Stimulated activated CD8-positive, alpha-beta memory T cell treated with anti-CD3 and anti-CD28 coated beads, Interleukin-2, amount 100 ng/mL, for 1 hour (primary cell): ENCODE results near the gene DALRD3.
A peak's percentile ranks its signal among the peaks of the same experiment; 100 is the strongest.

Experiments
- DNase-seq, 2 donors: peaks; one replicate each; pipeline ENCODE4 v3.0.0-alpha.2; 2020; ENCODE audit warnings: low read depth in 2 of 2

Gene DALRD3

GRCh38 chr3:49017971-49018706 is at the start of gene DALRD3:
Gene DALRD3 (minus strand): TSS chr3:49018580. CDS start chr3:49018564, 16 bp downstream.
- DNase-seq, result peak in 1 of 2 donors; percentile 39

DNA sequence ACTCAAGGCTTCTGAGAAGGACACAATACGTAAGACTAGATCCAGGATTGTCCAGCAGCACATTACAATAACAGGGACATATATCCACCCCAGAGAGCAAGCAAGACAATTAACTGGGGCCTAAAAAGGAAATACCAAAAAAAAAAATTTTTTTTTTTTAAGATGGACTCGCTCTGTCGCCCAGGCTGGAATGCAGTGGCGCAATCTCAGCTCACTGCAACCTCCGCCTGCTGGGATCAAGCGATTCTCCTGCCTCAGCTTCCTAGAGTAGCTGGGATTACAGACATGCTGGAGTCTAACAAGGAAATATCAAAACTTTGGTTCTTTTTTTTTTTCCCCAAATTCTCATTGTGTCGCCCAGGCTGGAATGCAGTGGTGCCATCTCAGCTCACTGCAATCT is 39.6 kb upstream of the DALRD3 start:
- no peak for DNase-seq

- DNase-seq, result no peak
Measured at GRCh38 chr3:49057268-49057667, 38.9 kb upstream of the DALRD3 start.

DNA sequence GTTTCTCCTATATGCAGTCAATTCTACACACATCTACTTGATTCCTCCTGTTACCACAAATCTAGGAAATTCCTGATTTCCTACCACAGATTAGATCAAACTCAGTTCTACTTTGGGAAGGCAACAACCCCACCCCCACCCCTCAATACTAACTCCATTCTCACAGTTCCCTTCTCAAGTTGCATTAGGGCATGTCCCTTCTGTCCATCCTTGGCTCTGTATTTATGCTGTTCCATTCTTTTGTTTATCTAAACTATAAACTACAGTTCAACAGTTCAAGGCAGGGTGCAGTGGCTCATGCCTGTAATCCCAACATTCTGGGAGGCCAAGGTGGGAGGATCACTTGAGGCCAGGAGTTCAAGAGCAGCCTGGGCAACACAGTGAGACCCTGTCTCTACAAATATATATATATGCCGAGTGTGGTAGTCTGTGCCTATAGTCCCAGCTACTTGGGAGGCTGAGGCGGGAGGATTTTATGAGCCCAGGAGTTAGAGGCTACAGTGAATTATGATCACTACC is 36.0 kb upstream of the DALRD3 start:
- DNase-seq, result no peak

DNA sequence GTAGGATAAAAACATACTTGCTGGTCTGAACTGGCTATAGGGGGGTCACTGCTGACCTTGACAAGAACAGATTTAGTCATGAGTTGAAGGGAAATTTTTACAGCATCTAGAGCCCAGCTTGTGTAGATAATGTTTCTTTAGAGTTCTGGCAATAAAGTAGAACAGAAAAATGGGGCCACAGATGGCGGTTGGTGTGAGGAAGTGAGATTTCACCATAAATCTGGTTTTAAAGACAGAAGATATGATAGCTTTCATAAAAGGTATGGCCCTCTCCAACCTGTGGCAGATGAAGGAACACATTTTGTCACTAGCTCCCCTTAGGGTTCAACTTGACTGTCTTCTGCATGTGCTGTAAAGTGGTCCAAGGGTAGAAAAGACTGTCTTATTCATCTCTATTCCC is 35.2 kb upstream of the DALRD3 start:
- DNase-seq, result no peak

GRCh38 chr3:49035281-49035680 is 16.9 kb upstream of the DALRD3 start:
- DNase-seq, result no peak

DNA sequence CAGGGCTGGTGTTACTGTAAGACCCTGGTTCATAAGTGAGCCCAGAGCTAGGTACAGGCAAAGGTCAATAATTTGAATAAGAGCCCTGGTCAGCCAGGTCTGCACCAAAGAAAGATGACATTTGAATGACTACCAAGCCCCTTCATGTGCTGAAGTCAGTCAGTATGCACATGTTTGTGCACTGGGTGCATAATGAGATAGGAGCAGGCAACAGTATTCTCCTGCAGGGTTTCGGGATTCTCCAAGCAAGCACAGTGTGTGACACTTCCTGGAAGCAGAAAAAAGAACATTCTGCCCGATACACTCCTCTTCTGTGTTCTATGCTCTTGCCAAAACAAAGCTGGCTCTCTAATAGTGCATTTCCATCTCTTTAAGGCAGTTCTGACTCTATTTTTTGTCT is 16.3 kb upstream of the DALRD3 start:
- no peak for DNase-seq

GRCh38 chr3:49032646-49033304 is 14.4 kb upstream of the DALRD3 start:
- no peak for DNase-seq

- no peak for DNase-seq
Measured at GRCh38 chr3:49030321-49030720, 11.9 kb upstream of the DALRD3 start.

- DNase-seq, result no peak
Measured at GRCh38 chr3:49029563-49029884, 11.1 kb upstream of the DALRD3 start.

DNA sequence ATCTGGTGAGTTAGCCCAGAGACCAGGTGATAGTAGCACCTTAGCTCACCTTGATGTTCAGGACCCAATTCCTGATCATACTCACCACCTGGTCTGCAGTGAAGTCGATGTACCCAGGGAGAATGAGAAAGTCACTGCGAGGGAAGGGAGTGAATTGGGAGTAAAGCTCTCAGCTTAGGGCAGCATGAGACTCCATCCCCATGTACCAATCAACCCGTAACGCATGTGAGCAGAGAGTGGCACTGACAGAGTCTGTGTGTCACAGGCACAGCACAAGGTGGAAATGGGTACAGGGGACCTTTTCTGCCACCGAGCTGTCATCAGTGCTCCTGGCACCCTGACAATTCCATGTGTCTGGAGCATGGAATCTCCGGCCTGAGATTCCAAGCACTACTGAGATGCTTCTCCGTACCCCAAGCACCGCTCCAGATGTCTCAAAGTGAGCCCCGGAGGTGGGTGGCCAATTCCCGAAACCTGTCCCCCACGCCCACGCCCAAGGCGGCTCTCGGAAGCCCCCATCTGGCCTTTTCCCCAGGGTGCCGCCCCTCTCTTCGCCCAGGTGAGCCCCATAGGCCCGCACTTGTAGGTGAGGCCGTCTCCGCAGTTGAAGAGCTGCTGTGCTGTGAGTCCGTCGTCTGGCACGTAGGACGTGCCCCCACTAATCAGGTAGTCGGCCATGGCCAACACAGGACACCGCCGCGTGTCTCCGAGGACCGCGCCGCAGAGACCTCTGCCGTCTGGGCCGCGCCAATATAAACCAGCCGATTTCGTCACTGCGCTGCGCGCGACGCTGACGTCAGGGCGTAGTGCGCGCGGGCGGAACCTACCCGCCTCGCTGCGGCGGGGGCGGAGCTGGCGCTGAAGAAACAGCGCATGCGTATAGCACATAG is 10.5 kb upstream of the DALRD3 start, which contains the start of gene IMPDH2:
Gene IMPDH2, minus strand, starts transcription at position 726 of the 890 bp plus-strand sequence. Its CDS starts 48 bp downstream, at position 678.
- DNase-seq, result peak; percentile 86 to 87

DNA sequence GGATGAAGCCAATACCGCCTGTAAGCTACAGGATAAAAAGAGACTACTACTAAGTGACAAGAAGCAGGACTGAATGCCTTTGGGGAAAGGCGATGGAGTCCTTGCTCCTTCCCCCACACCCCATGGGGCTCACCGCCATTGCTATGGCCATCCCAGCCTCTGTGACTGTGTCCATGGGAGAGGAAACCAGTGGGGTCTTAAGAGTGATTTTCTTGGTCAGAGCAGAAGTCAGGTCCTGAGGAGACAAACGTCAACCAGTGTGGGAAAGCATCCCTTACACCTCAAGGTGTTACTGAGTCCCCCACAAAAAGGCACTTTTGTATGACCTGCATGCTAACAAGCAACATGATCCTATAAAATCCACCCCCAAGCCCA is 9.9 kb upstream of the DALRD3 start:
- no peak for DNase-seq

GRCh38 chr3:49027634-49028033 is 9.3 kb upstream of the DALRD3 start:
- no peak for DNase-seq

DNA sequence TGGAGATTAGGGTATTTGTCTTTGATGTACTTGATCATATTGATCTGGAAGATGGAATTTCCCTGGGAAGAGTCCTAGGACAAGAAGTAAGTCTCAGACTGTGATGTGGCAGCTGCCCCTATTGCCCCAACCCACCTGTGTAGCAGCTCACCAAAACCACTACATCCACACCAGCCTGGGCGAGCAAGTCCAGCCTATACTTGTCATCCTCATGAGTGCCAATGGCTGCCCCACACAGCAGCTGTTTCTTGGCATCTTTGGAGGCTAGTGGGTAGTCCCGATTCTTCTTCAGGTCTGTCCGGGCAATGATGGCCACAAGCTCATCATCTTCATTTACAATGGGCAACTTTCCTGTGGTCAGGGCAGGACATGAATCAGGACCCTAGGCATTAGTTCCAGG is 8.2 kb upstream of the DALRD3 start:
- no peak for DNase-seq

GRCh38 chr3:49025793-49026520 is 7.6 kb upstream of the DALRD3 start:
- DNase-seq, result no peak

DNA sequence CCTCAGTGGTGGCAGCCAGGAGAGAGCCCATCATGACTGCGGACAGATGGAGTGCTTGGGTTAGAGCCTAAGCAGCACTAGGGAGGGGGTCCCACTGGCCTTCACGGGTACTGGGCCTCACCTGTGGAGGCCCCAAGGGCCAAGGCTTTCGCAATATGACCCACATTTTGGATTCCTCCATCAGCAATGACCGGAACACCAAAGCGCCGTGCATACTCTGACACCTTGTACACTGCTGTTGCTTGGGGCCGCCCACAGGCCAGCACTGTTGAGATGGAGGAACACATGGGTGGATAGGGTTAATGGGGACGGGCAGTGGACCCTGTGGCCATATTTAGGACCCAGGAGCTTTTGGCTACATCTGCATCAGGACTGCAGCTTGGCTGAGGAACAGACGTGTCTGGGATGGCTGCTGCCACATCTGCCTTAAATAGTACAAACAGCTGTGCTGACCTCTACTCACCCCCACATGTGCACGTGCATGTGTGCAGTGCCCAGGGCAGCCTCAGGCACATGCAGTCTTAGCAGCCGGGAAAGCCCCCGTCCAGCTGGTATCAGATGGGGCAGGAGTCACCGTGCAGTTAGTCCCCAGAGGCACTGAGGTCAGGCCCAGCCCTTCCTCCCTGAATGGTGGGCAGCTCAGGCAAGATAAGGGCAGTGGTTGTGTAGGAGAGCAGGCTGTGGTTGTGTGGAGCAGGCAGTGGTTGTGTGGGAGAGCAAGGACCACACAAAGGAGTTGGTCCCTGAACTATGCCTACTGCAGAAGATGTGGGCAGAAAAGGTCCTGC is 6.8 kb upstream of the DALRD3 start:
- DNase-seq, result no peak

GRCh38 chr3:49024449-49024848 is 6.1 kb upstream of the DALRD3 start:
- DNase-seq, result no peak

GRCh38 chr3:49023775-49024174 is 5.4 kb upstream of the DALRD3 start:
- no peak for DNase-seq

GRCh38 chr3:49022688-49023171 is 4.3 kb upstream of the DALRD3 start:
- DNase-seq, result no peak

DNA sequence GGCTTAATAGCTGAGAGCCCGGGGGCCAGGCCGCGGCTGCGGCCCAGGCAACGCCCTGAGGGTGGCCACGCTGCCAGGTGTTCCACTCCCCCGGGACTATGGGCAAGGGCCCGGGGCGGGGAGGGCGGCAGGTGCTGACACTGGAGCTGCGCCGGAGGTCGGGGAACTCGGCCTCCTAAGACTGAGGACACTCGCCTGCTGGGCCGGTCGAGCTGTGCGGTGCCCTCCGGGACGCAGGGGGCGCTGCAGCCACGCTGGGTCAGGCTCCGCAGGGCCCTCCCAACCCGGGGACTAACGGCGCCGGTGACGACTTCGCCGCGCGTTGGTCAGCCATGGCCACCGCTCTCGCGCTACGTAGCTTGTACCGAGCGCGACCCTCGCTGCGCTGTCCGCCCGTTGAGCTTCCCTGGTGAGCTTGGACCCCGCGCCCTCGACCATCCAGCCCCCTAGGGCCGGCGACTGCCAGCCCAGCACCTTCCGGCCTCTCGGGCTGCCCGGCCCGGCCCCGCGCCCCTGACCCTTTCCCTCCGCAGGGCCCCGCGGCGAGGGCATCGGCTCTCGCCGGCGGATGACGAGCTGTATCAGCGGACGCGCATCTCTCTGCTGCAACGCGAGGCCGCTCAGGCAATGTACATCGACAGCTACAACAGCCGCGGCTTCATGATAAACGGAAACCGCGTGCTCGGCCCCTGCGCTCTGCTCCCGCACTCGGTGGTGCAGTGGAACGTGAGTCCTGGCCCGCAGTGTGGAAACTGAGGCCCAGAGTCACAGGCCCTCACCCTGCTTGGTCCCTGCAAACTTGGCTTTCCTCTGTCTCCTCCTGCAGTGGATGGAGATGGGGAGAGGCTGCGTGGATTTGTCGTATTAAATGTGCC is 3.7 kb upstream of the DALRD3 start, which contains the start of gene NDUFAF3:
Gene NDUFAF3, plus strand, starts transcription at position 309 of the 875 bp plus-strand sequence. Its CDS starts 24 bp downstream, at position 333.
- peak; percentile 82 to 83 for DNase-seq
